ENCODE measurements around the gene CERS6. TPM values are rescaled to one million over a fixed set of nuclear protein-coding genes. Genes with fewer than 3 reads are reported as not detected.
A peak's percentile ranks its signal among the peaks of the same experiment; 100 is the strongest.

Gene CERS6
- total and polyA plus RNA-seq, 8 donors: 3.2 to 18.0 (median 7.6) TPM

- Histone ChIP-seq H3K4me1 (no peaks in the 10 kb centered on the region), H3K36me3 (no peaks in the 10 kb centered on the region), H3K27me3 (no peaks in the 10 kb centered on the region), H3K9me3 (no peaks in the 10 kb centered on the region), H3K4me3 (no peak overlapping the region), H3K27ac (no peak overlapping the region)
- TF ChIP-seq CTCF (IDR thresholded peaks at IDR 0.05): no peak
- DNase-seq (no peak), FAIRE-seq (no peak), ATAC-seq (peak in 1 of 4 donors; percentile 18)
- intact Hi-C loops (cut with DNase I): no loop called here
These were observed 128.8 kb downstream of the CERS6 start for GRCh38 chr2:168584911-168585310.

GRCh38 chr2:168585700-168586099, 129.6 kb downstream of the CERS6 start:
- no peaks in the 10 kb centered on the region for H3K27me3 ChIP-seq
- intact Hi-C loops (cut with DNase I): no loop called here
- H3K4me3 ChIP-seq: no peak overlapping the region
- ATAC-seq (no peak), FAIRE-seq (no peak), DNase-seq (no peak)
- H3K27ac ChIP-seq: no peak overlapping the region
- no peaks in the 10 kb centered on the region for H3K36me3 ChIP-seq
- no peaks in the 10 kb centered on the region for H3K4me1 ChIP-seq
- 89 to 95% methylated on average over 4 of the region's 4 CpGs for WGBS, 2 donors
- no peaks in the 10 kb centered on the region for H3K9me3 ChIP-seq
- TF ChIP-seq CTCF (IDR thresholded peaks at IDR 0.05): no peak

- peaks cover 0 to 6% (median 0%) of the 10 kb centered on the region in 3 donors for H3K4me1 ChIP-seq
- 92 to 95% methylated on average over 2 of the region's 2 CpGs for WGBS, 2 donors
These were observed 131.2 kb downstream of the CERS6 start for GRCh38 chr2:168587307-168587706.

GRCh38 chr2:168589236-168590211, 133.5 kb downstream of the CERS6 start:
- Histone ChIP-seq H3K36me3 (no peaks in the 10 kb centered on the region), H3K4me3 (no peak overlapping the region), H3K27me3 (no peaks in the 10 kb centered on the region), H3K27ac (no peak overlapping the region), H3K9me3 (no peaks in the 10 kb centered on the region), H3K4me1 (peaks cover 0 to 6% (median 0%) of the 10 kb centered on the region in 3 donors)
- DNase-seq (no peak), FAIRE-seq (no peak), ATAC-seq (no peak)
- WGBS, 2 donors: 68 to 72% methylated on average over 5 of the region's 5 CpGs
- intact Hi-C loops (cut with DNase I): no loop called here
- no peak for TF ChIP-seq CTCF (IDR thresholded peaks at IDR 0.05)

More at GRCh38 chr2:168587307-168587706, 131.2 kb downstream of the CERS6 start:
- intact Hi-C loops (cut with DNase I): no loop called here
- FAIRE-seq (no peak), ATAC-seq (no peak), DNase-seq (no peak)
- Histone ChIP-seq H3K4me3 (no peak overlapping the region), H3K9me3 (no peaks in the 10 kb centered on the region), H3K36me3 (no peaks in the 10 kb centered on the region), H3K27ac (no peak overlapping the region), H3K27me3 (no peaks in the 10 kb centered on the region)
- no peak for TF ChIP-seq CTCF (IDR thresholded peaks at IDR 0.05)
